ENCODE results near the gene CGB1. TPM values are rescaled to one million over a fixed set of nuclear protein-coding genes. Genes with fewer than 3 reads are reported as not detected.
"Not testable (repeated sequence)": the region's sequence is repeated elsewhere in the genome, so short reads cannot be mapped to it uniquely, and the experiment has no call there.

CGB1 gene
- total RNA-seq, 4 donors from 2014 or later, result not detected

DNA sequence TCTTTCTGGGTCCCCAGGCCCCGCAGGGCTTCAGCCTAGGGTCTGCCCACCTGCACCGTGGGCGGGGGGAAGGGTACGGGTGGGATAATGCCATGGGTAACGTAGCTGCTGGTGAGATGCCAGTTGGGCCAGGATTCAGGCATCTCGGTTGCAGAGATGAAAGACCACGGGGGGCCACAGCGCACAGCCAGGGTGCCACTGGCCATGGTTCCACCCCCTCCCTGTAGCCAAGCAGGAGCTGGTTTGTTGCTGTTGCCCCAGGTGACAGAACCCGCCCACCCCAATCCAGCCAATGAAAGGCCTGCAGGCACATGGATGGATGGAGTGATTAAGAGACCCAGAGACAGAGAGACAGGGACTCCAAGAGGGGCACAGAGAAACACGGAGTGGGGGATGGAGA, 21.9 kb upstream of the CGB1 start:
- TF ChIP-seq, protein P1, sequence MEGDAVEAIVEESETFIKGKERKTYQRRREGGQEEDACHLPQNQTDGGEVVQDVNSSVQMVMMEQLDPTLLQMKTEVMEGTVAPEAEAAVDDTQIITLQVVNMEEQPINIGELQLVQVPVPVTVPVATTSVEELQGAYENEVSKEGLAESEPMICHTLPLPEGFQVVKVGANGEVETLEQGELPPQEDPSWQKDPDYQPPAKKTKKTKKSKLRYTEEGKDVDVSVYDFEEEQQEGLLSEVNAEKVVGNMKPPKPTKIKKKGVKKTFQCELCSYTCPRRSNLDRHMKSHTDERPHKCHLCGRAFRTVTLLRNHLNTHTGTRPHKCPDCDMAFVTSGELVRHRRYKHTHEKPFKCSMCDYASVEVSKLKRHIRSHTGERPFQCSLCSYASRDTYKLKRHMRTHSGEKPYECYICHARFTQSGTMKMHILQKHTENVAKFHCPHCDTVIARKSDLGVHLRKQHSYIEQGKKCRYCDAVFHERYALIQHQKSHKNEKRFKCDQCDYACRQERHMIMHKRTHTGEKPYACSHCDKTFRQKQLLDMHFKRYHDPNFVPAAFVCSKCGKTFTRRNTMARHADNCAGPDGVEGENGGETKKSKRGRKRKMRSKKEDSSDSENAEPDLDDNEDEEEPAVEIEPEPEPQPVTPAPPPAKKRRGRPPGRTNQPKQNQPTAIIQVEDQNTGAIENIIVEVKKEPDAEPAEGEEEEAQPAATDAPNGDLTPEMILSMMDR (IDR thresholded peaks at IDR 0.05), result no peak
- DNase-seq (ENCODE audit: low spot score), result no peak
- ATAC-seq (ENCODE audit: low FRiP score), result no peak

DNA sequence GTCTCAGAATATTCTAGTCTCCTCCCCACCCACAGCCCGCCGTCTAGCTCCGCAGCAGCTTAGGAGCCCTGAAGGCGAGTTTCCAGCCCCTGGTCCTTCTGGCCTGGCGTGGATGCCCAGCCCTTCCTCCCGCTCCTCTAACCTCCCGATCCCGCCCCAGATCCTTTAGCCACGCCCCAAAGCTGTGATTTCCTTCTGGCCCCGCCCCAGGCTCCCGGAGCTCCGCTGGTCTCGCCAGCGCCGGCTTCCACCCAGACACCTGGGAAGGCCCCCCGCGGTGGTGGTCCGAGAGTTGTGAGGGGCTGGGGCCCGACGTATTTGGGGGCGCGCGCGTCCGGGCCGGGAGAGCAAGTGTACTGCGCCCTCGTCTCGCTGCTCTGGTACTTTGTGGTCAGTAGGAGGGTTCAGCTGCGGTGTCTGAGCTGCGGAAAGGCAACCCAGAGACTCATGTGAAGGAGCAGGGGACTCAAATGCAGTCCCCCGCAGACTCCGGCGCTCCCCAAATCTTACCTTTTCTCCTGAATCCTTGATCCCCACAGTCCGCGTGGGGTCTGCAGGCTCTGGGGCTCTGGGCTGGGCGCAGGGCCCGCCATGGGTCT, 21.0 kb upstream of the CGB1 start, which contains the start of gene CGB7:
Gene CGB7, minus strand, starts transcription at position 114 of the 599 bp plus-strand sequence. CDS start 2,374 bp downstream, outside the sequence.
- TF ChIP-seq, protein P1 (IDR thresholded peaks at IDR 0.05), result no peak
- ATAC-seq (ENCODE audit: low FRiP score) (peak; percentile 72), DNase-seq (ENCODE audit: low spot score) (peak; percentile 43)

DNA sequence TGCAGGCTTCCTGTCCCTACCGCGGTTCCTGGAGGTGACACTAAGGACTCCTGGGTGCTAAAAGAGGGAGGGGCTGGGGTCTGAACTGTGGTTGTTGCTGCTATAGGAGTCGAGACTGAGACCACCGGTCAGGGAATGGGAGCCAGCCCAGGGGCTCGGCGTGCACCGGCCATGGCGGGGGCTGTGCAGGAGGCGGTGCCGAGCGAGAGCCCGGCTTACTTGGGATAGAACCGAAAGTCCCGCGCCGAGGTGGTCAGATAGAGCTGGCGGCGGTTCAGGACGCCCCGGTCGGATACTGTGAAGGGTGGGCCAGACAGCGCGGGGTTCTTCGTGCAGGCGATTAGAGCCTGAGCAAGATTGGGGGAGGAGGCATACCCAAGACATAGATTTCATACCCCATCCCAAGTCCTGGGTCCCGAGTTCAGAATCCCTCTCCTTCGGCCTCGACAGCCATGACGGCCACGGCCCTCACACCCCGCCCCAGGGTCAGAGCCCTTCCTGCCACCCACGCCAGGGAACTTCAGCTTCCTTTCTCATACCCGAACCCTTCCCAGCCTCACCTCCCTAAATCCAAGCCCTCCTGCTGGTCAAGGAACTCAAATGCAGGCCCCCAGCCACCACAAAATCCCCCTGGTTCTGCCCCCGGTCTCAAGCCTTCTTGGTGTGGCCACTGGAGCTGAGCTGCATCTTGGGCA, 20.4 kb upstream of the CGB1 start:
- not testable (repeated sequence) for DNase-seq (ENCODE audit: low spot score)

DNA sequence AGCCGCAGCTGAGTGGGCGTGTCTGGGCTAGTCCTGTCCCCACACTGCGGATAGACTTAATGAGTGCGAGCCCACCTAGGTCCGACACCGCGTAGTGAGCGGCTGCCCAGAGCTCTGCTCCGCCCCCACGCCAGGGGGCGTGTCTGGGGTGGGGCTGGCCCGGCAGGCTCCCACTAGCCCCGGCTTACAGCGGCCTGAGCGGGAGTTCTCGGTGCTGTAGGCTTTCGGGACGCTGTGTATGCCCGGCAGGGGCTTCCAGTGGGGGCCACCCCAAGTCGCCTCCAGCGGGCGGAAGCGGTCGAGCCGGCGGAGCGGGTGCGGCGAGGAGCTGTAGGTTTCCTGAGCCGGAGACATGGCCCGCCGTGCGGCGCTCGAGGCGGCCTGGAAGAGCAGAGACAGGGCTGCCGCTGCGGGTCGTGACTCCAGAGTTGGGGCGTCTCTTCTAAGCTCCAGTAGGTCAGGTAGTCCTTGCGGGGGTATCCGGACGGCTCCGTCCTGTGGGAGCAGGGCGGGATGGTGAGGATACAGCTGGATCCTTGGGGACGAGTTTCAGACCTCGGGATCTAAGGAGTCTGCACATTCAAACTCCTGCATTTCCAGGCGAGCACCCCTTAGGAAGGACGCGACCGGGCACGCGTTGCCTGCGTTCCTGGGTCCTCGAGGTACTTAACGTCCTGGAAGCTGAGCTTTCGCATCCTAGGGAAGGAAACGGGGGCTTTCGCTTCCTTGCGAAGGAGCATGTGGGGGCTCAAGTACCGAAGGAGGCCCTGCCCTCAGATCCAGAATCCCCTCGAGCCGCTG, 19.6 kb upstream of the CGB1 start:
- TF ChIP-seq, protein P1 (IDR thresholded peaks at IDR 0.05), result no peak
- ATAC-seq (ENCODE audit: low FRiP score), result peak; percentile 87
- DNase-seq (ENCODE audit: low spot score), result no peak

More for the DNA sequence above, 20.4 kb upstream of the CGB1 start:
- peak; percentile 26 for ATAC-seq (ENCODE audit: low FRiP score)

DNA sequence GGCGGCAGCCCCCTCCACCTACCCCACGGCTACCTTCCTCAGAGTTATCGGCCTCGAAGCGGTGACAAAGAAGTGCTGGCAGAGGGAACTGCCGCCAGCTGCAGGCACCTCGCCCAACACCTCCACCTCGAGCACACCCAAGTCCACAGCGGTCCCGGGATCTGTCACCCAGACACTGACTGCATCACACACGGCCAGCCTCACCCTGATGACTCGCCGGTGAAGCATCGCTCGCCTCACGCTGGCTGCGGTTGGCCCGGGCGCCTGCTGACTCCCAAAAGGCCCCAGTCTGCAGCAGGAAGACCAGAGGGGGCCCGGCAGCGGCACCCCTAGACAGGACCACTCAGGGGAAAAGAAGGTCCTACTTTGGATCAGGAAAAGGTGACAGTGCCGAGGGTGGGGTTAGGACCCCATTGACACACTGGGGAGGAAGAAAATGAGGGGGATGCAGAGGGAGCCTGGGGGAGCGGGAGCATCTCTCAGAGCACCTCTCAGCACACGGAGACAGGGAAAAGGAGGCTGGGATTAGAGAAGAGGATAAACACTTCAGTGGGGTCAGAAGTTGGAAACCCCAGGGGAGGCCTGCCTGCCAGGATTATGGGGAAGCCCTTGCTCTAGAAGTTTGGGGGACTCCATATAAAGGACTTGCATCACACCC, 13.8 kb upstream of the CGB1 start:
- not testable (repeated sequence) for DNase-seq (ENCODE audit: low spot score); ATAC-seq (ENCODE audit: low FRiP score)

DNA sequence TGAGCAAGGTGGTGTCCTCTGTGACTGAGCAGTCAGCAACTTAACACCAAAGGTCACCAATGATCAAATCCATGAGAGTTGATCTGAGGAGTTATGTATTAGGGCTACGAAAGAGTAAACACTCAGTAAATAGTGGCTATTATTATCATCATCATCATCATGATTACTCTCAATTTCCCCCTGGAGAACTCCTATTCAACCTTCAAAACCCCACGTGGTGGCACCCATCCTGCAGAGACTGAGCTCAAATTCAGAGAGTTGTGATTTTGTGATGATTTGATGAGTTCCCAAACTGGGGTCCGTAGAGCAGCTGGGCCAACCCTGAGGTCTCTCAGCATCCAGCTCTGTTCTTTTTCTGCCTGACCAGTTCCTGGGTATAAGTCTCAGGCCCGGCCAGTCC, 13.1 kb upstream of the CGB1 start:
- DNase-seq (ENCODE audit: low spot score), result not testable (repeated sequence)

DNA sequence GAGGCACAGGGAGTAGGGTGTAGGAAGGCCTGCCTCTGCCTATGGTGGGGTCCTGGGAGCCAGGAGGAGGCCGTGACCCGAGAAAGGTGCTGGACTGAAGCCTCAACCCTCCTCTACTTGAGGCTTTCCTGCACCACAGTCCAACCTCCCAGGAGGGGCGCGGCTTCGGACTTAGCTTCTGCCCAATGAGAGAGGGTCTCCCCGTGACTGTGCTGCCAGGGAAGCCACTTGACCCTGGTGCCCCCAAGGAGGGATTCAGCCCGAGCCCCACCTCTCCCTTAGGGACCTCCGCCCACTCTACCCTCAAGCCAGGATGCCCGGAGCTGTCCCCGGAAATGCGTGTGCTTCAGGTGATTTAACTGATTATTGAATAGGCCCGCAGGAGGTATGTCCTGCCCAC, 12.3 kb upstream of the CGB1 start, which contains the start of gene CGB8:
Gene CGB8, minus strand, starts transcription at position 101 of the 400 bp plus-strand sequence. CDS start 372 bp downstream, outside the sequence.
- not testable (repeated sequence) for DNase-seq (ENCODE audit: low spot score); ATAC-seq (ENCODE audit: low FRiP score)

More for the DNA sequence above, 13.1 kb upstream of the CGB1 start:
- ATAC-seq (ENCODE audit: low FRiP score), result not testable (repeated sequence)

DNA sequence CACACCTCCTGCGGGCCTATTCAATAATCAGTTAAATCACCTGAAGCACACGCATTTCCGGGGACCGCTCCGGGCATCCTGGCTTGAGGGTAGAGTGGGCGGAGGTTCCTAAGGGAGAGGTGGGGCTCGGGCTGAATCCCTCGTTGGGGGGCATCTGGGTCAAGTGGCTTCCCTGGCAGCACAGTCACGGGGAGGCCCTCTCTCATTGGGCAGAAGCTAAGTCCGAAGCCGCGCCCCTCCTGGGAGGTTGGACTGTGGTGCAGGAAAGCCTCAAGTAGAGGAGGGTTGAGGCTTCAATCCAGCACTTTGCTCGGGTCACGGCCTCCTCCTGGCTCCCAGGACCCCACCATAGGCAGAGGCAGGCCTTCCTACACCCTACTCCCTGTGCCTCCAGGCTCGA, 6.9 kb upstream of the CGB1 start, which contains the start of gene CGB5:
Gene CGB5, plus strand, starts transcription at position 301 of the 400 bp plus-strand sequence. CDS start 362 bp downstream, outside the sequence.
- DNase-seq (ENCODE audit: low spot score); ATAC-seq (ENCODE audit: low FRiP score): not testable (repeated sequence)

DNA sequence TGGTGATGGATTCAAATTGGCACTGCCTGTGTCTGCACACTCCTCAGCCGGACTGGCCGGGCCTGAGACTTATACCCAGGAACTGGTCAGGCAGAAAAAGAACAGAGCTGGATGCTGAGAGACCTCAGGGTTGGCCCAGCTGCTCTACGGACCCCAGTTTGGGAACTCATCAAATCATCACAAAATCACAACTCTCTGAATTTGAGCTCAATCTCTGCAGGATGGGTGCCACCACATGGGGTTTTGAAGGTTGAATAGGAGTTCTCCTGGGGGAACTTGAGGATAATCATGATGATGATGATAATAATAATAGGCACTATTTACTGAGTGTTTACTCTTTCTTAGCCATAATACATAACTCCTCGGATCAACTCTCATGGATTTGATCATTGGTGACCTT, 6.0 kb upstream of the CGB1 start:
- DNase-seq (ENCODE audit: low spot score), result not testable (repeated sequence)

More for the DNA sequence above, 6.0 kb upstream of the CGB1 start:
- ATAC-seq (ENCODE audit: low FRiP score), result not testable (repeated sequence)

Measured in omental fat pad (tissue), 4 donors.